GM18907 (cell line): Measurements from ENCODE around the gene DENND5A.
"Not testable (repeated sequence)": the region's sequence is repeated elsewhere in the genome, so short reads cannot be mapped to it uniquely, and the experiment has no call there.

ENCODE experiments used
- ATAC-seq: cut with Tn5 transposase; IDR thresholded peaks from one replicate; pipeline ENCODE4 v1.9.1; 2021; ENCODE audit warnings: mild to moderate bottlenecking, moderate library complexity; ENCODE audit not compliant: unreplicated experiment

Gene DENND5A

DNA sequence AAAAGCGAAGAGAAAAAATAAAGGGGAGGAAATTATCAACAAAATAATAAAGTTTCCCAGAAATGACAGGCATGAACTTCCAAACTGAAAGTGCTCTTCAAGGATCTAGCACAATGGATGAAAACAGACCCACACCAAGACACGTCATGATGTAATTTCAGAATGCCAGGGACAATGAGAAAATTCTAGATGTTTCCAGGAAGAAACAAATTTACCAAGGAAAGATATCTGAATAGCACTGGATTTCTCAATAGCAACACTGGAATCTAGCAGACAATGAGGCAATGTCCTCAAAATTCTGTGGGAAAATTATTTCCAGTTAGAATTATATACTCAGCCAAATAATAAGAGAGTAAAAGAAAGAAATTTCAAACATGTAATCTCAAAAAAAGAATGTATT is 46.0 kb downstream of the DENND5A start:
- no peak for ATAC-seq

DNA sequence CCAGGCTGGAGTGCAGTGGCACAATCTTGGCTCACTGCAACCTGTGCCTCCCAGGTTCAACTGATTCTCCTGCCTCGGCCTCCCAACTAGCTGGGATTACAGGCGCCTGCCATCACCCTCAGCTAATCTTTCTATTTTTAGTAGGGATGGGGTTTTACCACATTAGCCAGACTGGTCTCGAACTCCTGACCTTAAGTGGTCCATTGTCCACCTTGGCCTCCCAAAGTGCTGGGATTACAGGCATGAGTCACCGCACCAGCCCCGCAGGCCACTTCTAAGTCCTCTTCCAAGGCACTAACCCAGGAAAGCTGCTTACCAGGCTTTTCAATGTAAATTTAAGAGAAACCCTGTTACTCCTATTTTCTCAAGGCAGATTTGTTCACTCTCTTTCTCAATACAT is 50.4 kb downstream of the DENND5A start:
- no peak for ATAC-seq

DNA sequence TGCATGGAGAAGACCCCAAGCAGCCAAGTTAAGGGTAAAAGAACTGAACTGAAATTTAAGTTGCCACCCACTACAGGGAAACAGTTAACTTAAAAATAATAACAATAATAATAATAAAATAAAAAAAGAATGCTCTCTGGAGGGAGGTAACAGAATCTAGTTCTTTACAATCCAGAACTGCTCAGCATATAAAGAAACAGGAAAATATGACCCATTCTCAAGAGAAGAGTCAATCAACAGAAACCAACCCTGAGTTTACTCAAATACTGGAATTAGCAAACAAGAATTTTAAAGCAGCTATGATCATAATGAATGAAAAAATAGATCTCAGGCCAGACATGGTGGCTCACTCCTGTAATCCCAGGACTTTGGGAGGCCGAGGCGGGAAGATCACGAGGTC is 53.8 kb downstream of the DENND5A start:
- peak; percentile 17 for ATAC-seq

DNA sequence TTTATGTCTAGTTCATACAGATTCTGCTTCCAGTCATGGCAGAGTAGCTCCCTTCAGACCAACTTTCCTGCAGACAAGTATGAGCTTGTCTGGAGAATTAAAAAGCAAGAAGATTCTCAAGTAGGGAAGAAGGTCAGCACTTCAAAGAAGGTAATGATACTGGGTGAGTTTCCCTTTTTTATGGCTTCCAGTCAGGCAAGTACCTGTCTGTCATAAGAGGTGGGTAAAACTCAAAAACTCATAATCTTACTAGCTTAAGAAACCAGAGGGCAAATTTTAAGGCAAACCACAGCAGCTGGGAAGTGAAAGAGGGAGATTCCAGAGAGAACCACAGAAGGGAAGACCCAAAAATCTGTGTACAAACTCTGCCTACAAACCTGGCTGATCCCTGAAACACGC is 54.2 kb downstream of the DENND5A start:
- peak; percentile 62 for ATAC-seq

DNA sequence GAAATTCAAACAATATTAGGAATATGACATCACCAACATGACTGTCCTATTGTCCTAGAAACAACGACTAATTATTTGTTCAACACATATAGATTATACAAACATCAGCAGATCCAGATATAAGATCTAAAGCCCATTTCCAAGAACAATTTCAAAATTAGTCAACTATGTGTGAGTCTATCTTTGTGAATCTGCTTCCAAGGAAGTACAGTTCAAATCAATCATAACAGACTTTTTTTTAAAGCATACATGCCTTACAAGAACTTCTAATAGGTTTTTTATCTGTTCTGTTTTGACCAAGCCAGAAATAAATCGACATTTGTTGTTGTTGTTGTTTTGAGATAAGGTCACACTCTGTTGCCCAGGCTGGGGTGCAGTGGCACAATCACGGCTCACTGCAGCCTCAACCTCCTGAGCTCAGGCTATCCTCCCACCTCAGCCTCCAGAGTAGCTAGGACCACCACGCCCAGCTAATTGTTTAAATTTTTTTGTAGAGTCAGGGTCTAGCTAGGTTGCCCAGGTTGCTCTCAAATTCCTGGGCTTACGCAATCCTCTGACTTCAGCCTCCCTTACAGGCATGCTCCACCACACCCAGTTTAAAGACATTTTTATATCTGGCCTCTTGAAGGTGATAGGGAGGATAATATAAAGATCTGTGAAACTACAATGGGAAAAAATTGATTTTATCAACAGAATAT is 54.8 kb downstream of the DENND5A start:
- ATAC-seq: no peak

DNA sequence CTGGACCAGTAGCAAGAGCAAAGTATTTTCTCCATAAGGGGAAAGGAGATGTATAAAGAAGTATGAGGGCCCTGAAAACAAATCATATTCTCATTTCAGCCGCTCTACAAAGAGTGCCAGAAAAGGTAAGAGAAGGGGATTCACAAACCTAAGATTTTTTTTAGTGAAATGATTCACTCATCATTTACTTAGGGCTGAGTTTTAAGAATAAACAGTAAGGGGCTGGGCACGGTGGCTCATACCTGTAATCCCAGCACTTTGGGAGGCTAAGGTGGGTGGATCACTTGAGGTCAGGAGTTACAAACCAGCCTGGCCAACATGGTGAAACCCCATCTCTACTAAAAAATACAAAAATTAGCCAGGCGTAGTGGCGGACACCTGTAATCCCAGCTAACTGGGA is 55.5 kb downstream of the DENND5A start:
- not testable (repeated sequence) for ATAC-seq

DNA sequence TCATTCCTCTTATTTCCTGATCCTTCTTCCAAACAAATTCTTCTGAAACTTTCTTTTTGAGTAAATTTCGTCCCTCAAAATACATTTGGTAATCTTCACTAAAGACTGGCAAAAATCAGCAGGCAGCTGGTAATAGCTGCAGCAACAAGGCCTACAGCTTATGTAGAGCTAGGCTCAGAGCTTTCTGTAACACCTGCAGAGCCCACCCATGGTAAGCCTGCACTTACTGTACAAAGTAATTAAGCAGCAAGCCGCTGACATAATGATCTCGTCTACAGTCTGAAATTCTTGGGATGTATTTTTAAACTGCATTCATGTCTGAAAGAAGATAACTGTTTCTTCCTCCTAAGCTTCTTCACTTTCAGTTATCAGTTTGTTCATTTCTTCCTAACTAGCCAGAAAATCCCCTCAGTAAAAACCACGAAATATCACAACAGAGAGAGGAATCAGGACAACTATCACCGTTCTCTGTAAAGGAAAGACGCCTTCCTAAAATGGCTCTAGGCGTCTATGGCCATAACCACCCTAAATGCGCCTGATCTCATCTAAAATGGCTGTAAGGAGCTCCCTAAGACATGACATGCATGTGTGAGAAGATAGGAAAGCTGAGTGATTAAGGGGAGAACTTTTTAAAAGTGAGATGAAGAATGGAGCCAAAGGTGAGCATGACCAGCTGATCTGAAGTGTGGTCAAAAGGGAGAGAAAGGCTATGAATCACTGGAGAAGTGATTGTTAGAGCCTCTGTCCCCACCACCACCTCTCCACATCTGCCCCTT is 56.2 kb downstream of the DENND5A start:
- no peak for ATAC-seq

DNA sequence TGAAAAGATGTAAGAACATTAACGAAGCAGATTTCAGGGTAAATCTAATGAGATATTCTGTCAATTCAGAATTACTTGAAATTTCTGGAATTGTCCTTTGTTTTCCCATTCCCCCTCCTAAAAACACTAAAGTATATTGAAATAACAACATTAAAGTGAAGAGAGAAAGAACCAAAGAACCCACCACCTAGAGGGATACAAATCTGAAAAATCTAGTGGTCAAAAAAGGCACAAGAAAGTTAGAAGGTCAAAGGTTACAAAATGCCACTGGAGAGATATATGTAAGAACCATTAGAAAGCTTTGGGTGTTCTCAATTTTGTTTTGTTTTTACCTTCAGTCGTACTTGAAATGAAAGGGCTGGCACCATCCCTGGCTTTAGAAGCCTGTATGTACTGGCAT is 57.9 kb downstream of the DENND5A start:
- no peak for ATAC-seq

DNA sequence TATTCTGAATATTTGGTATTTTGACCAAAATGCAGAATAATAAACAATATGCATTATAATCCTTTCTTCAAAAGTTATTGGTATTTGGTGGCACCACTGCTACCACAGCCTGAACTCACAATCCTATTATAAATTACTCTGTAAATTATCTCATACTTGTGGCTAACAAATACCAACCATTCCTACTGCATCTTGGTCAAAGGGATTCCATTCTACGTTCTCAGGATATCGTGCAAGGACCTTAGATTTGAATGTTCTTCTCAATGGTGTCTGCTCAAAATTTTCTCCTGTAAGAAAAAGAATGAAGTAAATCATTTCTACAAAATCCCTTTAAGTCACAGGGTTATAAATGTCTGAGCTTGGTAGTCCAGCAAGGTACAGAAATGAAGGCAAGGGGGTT is 58.7 kb downstream of the DENND5A start:
- ATAC-seq: no peak

DNA sequence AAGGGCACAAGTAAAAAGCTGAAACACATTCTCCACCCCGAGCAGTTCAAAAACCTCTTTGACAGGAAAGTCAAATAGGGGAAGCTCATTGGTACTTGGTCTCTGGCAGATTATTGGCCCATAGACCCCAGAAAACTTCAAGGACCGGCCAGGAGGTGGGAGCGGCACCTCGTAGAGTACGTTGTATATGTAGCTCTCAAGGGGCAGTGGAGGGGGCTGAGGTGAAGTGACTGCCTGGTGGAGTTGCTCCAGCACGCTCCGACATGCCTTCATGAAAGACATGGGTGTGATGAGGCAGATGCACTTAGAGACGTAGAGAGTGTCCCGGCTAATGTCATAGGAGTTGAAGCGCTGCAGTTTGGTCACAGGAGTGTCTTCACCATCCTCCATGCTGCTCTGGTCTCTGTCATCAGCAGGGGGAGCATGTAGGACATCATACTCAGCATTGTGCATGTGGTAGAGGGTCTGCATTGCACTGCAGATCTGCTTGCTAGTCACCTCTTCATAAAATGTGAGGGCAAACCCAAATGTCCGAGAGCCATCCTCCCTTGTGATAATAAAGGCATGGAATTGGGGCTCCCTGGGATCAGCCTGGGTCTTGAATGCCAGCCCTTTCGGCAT is 61.3 kb downstream of the DENND5A start:
- no peak for ATAC-seq

DNA sequence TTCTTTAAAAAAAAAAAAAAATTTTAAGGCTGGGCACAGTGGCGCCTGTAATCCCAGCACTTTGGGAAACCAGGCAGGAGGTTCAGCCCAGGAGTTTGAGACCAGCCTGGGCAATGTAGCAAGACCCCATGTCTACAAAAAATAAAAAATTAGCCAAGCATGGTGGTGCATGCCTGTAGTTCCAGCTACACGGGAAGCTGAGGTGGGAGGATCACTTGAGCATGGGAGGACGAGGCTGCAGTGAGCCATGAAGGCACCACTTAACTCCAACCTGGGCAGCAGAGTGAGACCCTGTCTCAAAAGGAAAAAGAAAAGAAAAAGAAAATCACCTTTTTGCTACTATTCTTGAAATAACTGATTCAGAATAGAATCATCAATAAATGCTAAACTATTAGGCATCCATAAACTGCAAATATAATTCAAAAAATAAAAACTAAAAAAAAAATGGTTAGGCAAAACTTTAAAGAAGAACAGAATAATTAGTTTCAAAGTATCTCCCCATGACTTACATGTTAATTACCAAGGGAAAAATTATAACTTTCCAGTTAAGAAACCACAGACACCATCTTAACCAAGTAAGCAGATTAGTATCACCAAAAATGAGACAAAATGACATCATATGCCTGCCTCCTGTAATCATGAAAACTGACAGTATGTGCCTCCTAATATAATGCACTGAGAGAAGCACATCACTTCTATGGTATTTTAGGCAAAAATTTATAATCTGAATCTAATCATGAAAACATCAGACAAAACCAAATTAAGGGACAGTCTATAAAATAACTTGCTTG is 63.6 kb downstream of the DENND5A start:
- no peak for ATAC-seq

DNA sequence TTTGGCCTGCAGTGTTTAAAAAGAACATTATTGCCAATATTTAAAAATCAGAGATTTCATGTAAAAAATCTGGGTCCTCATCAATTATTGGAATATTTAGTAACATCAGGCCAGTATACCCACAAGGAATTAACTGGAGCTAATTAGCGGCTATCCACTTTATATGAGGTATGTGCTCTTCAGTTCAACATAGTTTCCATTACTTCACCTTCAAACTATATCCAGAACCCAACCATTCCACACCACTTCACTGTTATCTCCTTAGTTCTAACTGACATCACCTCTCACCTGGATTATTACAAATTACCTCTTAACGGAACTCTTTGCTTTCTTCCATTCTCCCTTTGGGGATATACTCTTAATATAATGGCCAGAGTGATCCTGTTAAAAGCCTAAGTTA is 64.7 kb downstream of the DENND5A start:
- ATAC-seq: no peak

DNA sequence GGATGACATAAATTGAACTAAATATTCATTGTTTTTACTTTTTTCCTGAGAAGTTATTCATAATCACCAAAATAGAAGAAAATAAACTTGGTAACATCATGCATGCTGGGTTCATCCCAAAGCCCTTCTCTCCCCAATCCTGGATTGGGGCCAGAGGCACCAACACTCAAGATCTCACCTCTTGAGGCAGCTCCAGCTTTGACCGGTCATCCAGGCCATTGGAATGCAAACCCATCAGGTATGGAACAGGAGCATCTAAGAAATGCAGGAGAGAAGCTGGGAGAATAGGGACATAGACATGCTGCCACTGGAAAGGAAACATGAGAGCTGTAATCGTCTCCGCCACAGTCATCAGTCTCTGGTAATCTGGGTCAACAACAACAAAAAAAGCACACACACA is 71.8 kb downstream of the DENND5A start:
- no peak for ATAC-seq

DNA sequence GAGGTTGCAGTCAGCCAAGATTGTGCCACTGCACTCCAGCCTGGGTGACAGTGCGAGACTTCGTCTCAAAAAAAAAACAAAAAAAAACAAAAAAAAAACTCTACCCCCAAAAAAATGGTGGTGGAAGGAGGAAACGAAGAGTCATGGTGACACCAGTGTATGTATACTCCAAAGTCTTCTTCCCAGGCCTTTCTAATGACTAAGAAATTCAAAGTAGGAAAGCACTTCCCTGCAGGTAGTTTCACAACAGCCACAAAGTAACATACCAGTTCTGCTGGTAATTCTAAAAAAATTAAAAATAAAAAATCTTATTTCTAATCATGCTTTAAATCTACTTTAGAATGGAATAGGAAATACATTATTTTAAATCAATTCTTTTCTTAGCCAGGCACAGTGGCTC is 72.6 kb downstream of the DENND5A start:
- no peak for ATAC-seq

DNA sequence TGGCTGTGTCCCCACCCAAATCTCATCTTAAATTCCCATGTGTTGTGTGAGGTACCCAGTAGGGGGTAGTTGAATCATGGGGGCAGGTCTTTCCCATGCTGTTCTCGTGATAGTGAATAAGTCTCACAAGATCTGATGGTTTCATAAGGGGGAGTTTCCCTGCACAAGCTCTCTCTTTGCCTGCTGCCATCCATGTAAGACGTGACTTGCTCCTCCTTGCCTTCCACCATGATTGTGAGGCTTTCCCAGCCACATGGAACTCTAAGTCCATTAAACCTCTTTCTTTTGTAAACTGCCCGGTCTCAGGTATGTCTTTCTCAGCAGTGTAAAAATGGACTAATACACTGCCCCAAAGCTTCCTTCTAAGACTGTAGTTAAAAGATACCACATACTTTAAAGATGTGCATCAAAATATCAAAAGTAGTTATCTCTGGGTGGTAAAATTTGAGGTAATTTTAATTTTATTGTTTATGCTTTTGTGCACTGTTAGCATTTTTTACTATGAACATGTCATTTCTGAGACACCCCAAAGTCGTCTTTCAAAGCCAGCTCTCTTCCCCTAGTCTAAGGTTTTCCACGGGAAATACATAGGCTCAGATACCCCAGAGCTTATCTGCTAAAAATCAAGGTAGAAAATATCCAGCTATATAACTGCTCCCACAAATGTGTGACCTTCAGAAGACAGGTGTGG is 74.7 kb downstream of the DENND5A start:
- not testable (repeated sequence) for ATAC-seq

DNA sequence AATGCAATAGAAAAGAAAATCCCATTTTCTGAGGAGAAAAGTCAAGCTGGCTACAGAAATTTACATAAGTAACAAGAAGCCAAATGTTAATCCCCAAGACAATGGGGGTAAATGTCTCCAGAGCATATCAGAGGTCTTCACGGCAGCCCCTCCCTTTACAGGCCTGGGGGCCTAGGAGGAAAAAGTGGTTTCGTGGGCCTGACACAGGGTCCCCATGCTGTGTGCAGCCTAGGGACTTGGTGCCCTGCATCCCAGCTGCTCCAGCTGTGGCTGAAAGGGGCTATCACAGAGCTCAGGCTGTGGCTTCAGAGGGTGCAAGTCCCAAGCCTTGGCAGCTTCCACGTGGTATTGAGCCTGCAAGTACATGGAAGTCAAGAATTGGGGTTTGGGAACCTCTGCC is 76.3 kb downstream of the DENND5A start:
- ATAC-seq: not testable (repeated sequence)

DNA sequence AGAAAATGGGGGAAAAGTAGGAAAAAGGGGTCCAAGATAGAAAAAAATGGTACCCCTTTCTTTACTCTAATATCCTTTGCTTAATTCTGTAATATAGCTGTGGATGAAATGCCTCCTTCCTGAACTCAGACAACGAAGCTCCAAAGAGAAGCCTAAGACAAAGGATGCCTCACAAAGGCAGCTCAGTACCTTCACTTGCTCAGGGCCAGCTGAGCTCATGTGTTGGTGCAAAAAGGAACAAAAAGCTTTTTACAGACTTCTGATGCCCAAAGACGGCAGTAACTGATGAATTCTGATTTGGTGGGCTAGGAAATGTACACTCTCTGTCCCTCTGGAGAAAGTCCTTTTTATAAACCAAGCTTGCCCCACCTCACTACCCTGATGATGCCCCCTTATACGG is 77.5 kb downstream of the DENND5A start:
- no peak for ATAC-seq

DNA sequence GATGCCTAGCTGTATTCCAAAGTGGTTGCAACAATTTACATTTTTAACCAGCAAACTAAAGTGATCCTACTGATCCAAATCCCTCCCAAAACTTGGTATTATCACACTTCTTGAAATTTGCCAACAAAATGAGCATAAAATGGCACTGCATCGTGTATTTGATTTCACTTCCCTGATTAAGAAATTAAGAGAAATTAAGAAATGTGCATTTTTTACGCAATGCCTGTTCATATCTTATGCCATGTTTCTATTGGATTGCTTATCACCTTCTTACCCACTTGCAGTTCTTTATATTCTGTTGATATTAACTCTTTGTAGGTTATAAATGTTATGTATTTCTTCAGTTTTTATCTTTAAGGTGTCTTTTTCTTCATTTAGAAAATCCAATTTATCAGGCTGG is 80.6 kb downstream of the DENND5A start:
- no peak for ATAC-seq

DNA sequence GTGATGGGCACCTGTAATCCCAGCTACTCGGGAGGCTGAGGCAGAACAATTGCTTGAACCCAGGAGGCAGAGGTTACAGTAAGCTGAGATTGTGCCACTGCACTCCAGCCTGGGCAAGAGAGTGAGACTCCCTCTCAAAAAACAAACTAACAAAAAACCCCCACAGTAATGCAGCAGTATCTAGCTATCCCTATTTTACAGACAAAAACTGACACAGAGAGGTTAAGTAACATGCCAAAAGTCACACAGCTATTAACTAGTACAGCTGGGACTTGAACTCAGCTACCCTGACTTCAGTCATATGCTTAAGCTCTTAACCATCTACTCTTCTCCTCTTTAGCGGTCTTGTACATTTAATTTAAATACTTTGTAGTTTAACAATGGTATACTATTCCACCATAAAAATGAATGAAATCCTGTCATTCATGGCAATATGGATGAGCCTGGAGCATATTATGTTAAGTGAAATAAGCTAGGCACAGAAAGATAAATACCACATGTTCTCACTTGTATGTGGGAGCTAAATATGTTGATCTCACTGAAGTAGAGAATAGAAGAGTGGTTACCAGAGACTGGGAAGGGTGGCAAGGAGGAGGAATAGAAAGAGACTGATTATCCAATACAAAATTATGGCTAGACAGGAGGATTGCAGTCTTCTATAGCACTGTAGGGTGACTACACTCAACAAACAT is 82.8 kb downstream of the DENND5A start:
- no peak for ATAC-seq

DNA sequence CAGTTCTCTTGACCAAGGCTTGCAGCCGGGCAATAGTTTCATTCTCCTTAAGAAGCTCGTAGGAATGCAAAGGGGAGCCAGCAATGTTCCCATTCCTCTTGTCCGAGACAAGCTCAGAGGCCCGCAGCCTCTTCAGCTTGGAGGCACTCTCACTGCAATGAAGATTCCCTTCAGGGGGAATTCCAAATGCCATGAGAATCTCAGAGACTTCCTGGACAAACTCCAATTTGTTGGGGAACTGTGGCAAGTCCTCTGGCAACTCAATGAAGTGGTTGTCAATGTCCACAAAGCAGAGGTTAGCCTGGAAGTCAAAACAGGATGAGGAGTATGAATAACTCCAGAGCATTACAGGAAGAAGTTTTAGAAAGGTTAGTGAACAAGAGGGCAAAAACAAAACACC is 84.4 kb downstream of the DENND5A start:
- no peak for ATAC-seq
